NCI-H1417 treated with DMSO at 0.1 percent for 48 hours (cell line): Measurements from ENCODE around the gene DNM1.

ENCODE experiments used
- DNase-seq: peaks from one replicate; lab custom pipeline; 2025; lab: John Stamatoyannopoulos, UW

DNM1 gene

GRCh38 chr9:128203024-128203706 lies at the start of gene DNM1:
DNM1 (plus strand) TSS chr9:128203379; CDS start chr9:128203471, 92 bp downstream.
- no peak for DNase-seq

DNA sequence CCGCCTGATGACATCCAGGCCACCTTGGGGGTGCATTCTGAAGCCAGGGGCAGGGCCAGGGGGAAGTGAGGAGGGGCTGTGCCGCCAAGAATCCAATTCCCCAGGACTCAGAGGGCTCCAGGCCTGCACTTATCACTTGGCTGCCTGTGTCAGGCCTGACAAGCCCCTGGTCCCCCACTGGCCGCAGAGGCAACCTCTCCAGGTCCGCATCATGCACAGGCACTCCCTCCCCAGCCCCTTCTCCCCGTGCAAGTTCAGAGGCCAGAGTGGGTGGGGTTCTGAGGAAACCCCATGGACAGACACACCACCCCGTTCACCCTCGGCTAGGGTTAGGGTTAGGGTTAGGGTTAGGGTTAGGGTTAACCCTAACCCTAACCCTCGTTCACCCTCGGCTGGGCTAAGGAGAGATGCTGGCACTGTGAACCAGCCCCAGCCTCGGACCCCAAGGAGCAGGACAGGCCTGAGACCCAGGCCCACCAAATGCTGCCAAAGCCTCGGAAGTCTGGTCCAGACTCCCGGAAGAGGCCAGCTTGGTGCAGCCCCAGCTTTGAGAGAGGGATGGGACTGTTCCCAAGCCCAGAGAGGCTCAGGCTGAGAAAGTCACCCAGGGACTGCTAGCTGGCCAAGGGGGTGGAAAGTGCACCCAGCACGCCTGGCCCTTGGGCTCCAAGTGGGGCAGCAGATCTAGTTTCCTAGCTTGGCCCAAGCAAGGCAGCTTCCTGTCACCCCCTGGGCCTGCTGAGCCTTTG lies 49.1 kb upstream of the DNM1 start:
- DNase-seq, result no peak

- DNase-seq, result no peak
Observed at GRCh38 chr9:128155736-128156500, 47.3 kb upstream of the DNM1 start.

GRCh38 chr9:128159522-128159783 lies 43.7 kb upstream of the DNM1 start:
- DNase-seq, result no peak

GRCh38 chr9:128159784-128160602 lies 43.2 kb upstream of the DNM1 start, which contains the start of gene BBLN:
BBLN (plus strand) TSS chr9:128160265; CDS start chr9:128160408, 143 bp downstream.
- peak; percentile 78 for DNase-seq

- no peak for DNase-seq
Observed at GRCh38 chr9:128160603-128160987, 42.6 kb upstream of the DNM1 start.

GRCh38 chr9:128161215-128161902 lies 41.8 kb upstream of the DNM1 start:
- no peak for DNase-seq

DNA sequence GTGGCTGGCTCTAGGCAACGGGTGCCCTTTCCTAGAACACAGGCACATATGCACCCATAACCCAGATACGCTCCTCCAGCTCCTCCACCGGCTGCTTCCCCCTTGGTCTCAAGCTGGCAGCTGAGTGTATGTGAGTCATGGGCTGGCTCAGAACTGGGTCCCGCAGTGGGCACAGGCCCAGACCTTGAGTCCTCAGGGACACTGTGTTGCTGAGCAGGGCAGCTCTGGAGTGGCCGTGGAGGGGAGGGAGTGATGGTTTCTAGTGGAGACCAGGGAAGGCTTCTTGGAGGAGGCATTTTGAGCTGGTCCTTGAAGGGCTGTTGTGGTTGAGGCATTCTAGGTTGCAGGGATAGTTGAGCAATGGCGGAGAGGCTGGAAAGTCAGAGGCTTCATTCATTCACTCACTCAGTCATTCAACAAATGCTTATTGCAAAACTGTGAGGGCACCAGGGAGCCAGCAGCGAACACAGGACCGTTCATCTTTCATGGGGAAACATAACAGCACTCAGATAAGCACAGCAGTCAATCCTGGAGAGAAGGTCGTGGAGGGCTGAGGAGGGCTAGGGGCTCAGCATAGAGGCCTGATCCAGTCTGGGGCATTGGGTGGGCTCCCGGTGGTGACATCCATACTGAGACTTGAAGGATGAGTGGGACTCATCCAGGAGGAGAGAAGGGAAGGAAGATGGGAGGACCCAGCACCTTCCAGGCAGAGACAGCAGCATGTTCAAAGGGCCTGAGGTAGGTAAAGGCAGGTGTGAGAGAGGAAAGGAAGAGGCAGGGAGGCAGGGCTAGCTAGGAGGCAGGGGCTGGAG lies 40.8 kb upstream of the DNM1 start:
- no peak for DNase-seq

DNA sequence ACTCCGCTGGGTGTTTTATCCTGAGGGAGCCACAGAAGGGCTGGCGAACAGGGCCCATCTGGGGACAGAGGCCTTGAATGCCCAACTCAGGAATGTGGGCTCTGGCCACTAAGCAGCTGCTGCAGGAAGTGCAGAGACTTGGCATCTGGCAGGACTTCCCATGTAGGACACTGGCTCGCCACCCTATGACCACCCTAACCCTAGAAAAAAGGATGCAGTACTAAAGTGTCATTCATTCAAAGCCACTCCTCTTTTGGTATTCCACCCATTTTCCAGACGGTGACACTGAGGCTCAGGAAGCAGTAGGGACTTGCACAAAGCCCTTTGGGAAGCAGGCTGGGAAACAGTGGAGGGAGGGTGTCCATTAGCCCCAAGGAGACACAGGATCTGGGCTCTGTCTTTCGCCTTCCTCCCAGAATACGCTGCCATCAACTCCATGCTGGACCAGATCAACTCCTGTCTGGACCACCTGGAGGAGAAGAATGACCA lies 40.1 kb upstream of the DNM1 start:
- no peak for DNase-seq

DNA sequence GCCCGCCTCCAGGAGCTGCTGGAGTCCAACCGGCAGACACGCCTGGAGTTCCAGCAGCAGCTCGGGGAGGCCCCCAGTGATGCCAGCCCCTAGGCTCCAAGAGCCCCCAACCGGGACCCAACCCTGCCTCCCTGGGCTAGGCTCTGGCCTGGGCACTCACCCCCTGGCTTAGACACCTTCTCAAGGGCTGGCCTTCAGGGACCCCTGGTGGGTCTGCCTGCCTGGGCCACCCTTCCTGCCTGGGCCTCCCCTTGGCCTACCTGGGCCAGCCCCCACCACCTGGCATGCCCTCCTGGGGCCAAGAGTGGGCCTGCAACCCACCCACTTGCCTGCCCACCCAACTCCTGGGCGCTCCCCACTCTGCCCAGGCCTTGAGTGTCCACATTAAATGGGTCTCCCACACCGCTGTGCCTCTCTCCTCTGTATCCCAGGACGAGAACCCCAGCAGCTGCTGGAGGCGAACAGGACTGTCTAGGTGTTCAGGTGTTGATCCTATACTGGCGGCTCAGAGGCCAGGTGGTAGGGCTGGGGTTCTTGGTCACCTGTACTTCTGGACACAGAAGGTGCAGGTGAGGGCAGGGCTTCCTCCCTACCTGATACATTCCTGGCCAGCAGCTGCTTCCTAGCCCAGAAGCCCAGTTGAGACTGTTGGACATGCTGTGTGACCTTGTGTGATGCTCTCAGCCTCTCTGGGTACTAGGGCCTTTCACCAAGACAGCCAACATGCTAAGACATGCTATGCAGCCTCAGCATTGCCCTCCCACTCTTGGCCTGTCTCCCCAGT lies 39.5 kb upstream of the DNM1 start:
- no peak for DNase-seq

GRCh38 chr9:128164307-128164885 lies 38.8 kb upstream of the DNM1 start:
- no peak for DNase-seq

- no peak for DNase-seq
Observed at GRCh38 chr9:128166169-128166568, 37.0 kb upstream of the DNM1 start.

- DNase-seq, result no peak
Observed at GRCh38 chr9:128167209-128167608, 36.0 kb upstream of the DNM1 start.

DNA sequence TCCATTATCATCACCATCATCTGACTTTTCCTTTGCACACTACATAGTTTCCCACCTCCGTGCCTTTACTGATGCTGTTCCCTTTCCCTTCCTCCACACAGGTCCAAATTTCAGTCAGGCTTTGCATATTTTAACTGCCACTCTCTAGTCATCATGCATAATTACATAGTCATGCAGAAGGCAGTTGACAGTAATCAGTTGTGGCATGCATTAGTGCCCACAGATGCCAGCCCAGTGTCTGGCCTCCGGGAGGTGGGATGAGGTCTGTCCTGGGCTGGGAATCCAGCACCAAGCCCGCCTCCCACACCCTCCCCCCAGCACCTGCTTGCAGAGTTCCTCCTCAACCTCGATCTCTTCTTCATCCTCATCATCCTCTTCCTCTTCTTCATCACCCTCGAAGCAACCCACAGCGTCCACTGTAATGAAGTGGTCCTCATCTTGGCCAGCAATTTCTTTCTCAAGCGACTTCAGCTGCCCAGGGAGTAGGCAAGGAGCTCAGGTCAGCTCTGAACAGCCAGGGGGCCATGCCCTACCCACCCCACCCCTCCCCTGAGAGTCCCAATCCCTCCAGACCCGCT lies 34.4 kb upstream of the DNM1 start:
- DNase-seq, result no peak

DNA sequence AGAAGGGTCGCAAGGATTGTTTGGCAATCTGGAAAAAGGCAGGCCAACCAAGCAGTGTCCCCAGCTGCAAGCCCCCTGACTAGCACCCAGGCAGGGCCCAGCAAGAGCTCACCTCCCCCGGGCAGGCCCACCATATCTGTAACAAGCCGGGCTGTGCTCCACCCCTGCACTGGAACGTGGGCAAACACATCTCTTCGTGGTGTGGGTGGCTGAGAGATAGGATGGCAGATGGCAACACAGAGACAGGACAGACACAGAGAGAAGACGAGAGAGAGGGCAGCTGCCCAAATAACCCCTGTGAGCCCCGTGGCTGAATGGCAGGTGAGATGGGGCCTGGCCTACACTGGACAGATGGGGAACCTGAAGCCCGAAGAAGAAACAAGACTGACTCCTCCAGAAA lies 33.7 kb upstream of the DNM1 start:
- DNase-seq, result no peak

- DNase-seq, result no peak
Observed at GRCh38 chr9:128169925-128170324, 33.3 kb upstream of the DNM1 start.

GRCh38 chr9:128174062-128174461 lies 29.1 kb upstream of the DNM1 start:
- no peak for DNase-seq

GRCh38 chr9:128175102-128175563 lies 28.0 kb upstream of the DNM1 start:
- no peak for DNase-seq

- no peak for DNase-seq
Observed at GRCh38 chr9:128175726-128176125, 27.5 kb upstream of the DNM1 start.
